ENCODE measurements around the gene UTP3.
"Not testable (repeated sequence)": the region's sequence is repeated elsewhere in the genome, so short reads cannot be mapped to it uniquely, and the experiment has no call there.

The UTP3 gene

GRCh38 chr4:70721747-70722146, 33.4 kb downstream of the UTP3 start, which contains the start of gene RUFY3:
Gene RUFY3 (plus strand): TSS chr4:70721964. CDS start chr4:70722574, 610 bp downstream.
- peak; percentile 74 to 92 for DNase-seq

GRCh38 chr4:70722199-70722791, 34.0 kb downstream of the UTP3 start:
- peak; percentile 15 to 40 for DNase-seq

DNA sequence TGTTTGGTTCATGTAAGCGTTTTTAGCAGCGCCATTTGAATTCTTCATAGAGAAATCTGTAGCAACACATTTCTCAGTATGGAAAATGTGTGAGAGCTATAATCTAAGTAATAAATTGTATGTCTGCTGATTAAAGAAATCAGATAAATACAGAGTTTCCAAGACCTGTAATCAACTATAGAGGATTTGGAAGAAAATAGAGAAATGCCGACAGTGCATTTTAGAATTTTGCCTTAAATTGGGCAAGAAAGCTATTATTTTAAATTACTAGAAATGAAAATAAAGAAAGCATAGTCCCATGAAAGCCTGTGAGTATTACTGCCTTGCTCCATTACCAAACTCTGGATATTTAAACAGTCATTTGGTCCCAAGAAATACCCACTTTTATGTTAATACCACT, 36.1 kb downstream of the UTP3 start:
- no peak for DNase-seq

- DNase-seq, result no peak
These were observed 37.3 kb downstream of the UTP3 start for GRCh38 chr4:70725633-70726032.

GRCh38 chr4:70726515-70726914, 38.2 kb downstream of the UTP3 start:
- DNase-seq, result not testable (repeated sequence)

DNA sequence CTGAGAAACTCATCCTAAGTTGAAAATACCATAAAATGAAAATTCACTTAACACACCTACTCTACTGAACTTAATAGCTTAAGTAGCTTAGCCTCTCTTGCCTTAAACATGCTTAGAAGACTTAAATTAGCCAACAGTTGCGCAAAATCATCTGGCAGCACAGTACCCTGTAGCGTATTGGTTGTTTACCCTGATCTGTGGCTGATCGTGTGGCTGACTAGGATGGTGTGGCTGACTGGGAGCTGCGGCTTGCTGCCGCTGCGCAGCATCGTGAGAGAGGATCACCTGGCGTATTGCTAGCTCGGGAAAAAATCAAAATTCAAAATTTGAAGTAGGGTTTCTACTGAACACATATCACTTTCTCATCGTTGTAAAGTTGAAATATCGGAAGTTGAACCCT, 39.8 kb downstream of the UTP3 start:
- DNase-seq, result peak in 1 of 2 experiments; percentile 16

DNA sequence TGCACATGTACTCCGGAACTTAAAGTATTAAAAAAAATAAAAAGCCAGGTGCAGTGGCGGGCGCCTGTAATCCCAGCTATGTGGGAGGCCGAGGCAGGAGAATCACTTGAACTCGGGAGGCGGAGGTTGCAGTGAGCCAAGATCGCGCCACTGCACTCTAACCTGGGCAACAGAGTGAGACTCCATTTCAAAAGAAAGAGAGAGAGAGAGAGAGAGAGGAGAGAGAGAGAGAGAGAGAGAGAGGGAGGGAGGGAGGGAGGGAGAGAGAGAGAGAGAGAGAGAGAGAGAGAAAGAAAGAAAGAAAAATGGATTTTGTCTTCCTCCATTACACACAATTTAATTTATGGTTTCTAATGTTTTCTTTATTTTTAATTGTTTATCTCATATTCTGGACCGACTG, 44.5 kb downstream of the UTP3 start:
- not testable (repeated sequence) for DNase-seq

- no peak for DNase-seq
These were observed 46.0 kb downstream of the UTP3 start for GRCh38 chr4:70734168-70734954.

GRCh38 chr4:70734971-70735370, 46.6 kb downstream of the UTP3 start:
- no peak for DNase-seq

DNA sequence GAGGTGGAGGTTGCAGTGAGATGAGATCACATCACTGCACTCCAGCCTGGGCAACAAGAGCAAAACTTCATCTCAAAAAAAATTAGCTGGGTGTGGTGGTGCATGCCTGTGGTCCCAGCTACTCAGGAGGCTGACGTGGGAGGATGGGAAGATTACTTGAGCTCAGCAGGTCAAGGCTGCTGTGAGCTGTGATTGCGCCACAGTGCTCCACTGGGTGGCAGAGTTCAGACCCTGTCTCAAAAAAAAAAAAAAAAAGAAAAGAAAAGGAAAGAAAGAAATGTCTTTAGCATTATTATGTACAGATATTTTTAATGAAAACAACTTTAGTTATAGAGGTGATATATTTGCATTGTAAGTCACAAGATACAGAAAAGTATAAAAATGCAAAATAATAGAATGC, 47.6 kb downstream of the UTP3 start:
- not testable (repeated sequence) for DNase-seq

GRCh38 chr4:70737006-70737405, 48.7 kb downstream of the UTP3 start:
- no peak for DNase-seq

DNA sequence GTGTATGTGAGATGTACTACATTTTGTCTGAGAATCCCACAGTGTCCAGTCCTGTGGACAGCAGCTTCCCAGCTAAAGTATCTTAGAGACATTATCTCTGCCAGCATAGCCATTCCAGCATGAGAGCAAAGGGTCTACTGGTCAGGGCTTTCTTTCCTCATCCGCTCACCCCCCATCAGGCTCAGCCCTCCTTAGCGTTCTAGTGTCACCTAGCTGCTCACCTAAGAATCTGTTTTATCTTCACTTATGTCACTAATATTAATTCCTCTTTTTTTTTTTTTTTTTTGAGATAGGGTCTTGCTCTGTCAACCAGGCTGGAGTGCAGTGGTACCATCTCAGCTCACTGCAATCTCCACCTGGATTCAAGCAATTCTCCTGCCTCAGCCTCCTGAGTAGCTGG, 49.1 kb downstream of the UTP3 start:
- no peak for DNase-seq

GRCh38 chr4:70739496-70740337, 51.4 kb downstream of the UTP3 start:
- no peak for DNase-seq

Data from NCI-H524 (cell line).